Measurements from ENCODE around the gene ASTN2. TPM values are rescaled to one million over a fixed set of nuclear protein-coding genes. Genes with fewer than 3 reads are reported as not detected.

Gene ASTN2, protein sequence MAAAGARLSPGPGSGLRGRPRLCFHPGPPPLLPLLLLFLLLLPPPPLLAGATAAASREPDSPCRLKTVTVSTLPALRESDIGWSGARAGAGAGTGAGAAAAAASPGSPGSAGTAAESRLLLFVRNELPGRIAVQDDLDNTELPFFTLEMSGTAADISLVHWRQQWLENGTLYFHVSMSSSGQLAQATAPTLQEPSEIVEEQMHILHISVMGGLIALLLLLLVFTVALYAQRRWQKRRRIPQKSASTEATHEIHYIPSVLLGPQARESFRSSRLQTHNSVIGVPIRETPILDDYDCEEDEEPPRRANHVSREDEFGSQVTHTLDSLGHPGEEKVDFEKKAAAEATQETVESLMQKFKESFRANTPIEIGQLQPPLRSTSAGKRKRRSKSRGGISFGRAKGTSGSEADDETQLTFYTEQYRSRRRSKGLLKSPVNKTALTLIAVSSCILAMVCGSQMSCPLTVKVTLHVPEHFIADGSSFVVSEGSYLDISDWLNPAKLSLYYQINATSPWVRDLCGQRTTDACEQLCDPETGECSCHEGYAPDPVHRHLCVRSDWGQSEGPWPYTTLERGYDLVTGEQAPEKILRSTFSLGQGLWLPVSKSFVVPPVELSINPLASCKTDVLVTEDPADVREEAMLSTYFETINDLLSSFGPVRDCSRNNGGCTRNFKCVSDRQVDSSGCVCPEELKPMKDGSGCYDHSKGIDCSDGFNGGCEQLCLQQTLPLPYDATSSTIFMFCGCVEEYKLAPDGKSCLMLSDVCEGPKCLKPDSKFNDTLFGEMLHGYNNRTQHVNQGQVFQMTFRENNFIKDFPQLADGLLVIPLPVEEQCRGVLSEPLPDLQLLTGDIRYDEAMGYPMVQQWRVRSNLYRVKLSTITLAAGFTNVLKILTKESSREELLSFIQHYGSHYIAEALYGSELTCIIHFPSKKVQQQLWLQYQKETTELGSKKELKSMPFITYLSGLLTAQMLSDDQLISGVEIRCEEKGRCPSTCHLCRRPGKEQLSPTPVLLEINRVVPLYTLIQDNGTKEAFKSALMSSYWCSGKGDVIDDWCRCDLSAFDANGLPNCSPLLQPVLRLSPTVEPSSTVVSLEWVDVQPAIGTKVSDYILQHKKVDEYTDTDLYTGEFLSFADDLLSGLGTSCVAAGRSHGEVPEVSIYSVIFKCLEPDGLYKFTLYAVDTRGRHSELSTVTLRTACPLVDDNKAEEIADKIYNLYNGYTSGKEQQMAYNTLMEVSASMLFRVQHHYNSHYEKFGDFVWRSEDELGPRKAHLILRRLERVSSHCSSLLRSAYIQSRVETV (N-terminal part only)
- total RNA-seq, result 1 to 10 TPM; 3.2 to 7.0 (median 5.4) TPM

GRCh38 chr9:117414906-117415331 lies at the start of gene ASTN2:
Gene ASTN2 (minus strand): TSS chr9:117415057. CDS start chr9:117414938, 119 bp downstream.
- TF ChIP-seq, protein P1, sequence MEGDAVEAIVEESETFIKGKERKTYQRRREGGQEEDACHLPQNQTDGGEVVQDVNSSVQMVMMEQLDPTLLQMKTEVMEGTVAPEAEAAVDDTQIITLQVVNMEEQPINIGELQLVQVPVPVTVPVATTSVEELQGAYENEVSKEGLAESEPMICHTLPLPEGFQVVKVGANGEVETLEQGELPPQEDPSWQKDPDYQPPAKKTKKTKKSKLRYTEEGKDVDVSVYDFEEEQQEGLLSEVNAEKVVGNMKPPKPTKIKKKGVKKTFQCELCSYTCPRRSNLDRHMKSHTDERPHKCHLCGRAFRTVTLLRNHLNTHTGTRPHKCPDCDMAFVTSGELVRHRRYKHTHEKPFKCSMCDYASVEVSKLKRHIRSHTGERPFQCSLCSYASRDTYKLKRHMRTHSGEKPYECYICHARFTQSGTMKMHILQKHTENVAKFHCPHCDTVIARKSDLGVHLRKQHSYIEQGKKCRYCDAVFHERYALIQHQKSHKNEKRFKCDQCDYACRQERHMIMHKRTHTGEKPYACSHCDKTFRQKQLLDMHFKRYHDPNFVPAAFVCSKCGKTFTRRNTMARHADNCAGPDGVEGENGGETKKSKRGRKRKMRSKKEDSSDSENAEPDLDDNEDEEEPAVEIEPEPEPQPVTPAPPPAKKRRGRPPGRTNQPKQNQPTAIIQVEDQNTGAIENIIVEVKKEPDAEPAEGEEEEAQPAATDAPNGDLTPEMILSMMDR (IDR thresholded peaks at IDR 0.05; ENCODE audit: low read depth), result no peak

- TF ChIP-seq, protein P1 (IDR thresholded peaks at IDR 0.05; ENCODE audit: low read depth), result no peak
Measured at GRCh38 chr9:117462861-117463260, 48.0 kb upstream of the ASTN2 start.

GRCh38 chr9:117461386-117461785 lies 46.5 kb upstream of the ASTN2 start:
- TF ChIP-seq, protein P1 (IDR thresholded peaks at IDR 0.05; ENCODE audit: low read depth), result no peak

GRCh38 chr9:117460743-117461142 lies 45.9 kb upstream of the ASTN2 start:
- TF ChIP-seq, protein P1 (IDR thresholded peaks at IDR 0.05; ENCODE audit: low read depth), result no peak

DNA sequence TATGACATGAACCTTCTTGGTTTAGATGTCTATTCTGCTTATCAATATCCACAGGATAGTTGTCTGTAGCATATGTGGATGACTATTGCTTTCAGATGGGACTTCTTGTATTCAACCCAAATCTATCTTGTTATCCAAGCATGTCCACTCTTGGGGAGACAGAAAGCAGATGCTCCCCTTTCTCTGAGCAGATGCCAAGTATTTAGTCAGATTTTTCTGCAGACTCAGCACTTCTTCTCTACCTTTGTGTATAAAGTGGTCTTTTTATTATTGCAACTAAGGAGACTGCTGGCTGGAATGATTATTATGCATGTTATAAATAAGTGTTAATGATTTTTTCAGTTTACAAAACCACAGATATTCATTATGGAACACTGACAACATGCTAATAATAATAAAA lies 45.1 kb upstream of the ASTN2 start:
- TF ChIP-seq, protein P1 (IDR thresholded peaks at IDR 0.05; ENCODE audit: low read depth), result no peak

- TF ChIP-seq, protein P1 (IDR thresholded peaks at IDR 0.05; ENCODE audit: low read depth), result no peak
Measured at GRCh38 chr9:117458066-117458465, 43.2 kb upstream of the ASTN2 start.
